GM23338 (cell line): ENCODE results near the gene C14orf93.

Source experiments
- EZH2 ChIP-seq: fragments of 200-600 bp; sonication (generic); IDR thresholded peaks from one replicate; pipeline ENCODE4 v1.8.0; 2017; ENCODE audit warnings: antibody characterized with exemption, mild to moderate bottlenecking, low read depth; ENCODE audit not compliant: unreplicated experiment
- JUNB ChIP-seq: IDR thresholded peaks from one replicate; pipeline ENCODE4 v1.6.1; 2016; ENCODE audit warnings: antibody characterized with exemption; ENCODE audit not compliant: unreplicated experiment
- POLR2AphosphoS5 ChIP-seq: IDR thresholded peaks from 2 replicates; pipeline ENCODE4 v1.6.1; 2016; ENCODE audit warnings: antibody characterized with exemption, low read depth
- TF ChIP-seq, protein P1 (sequence below), 2 experiments: fragments of 200-600 bp in 1 of 2; sonication (generic) in 1 of 2; conservative IDR thresholded peaks; 2 replicates each; pipeline versions ENCODE4 v1.5.1 to v1.6.1; 2016 to 2017; ENCODE audit warnings: antibody characterized with exemption in 2 of 2, low read depth in 2 of 2, mild to moderate bottlenecking in 2 of 2, moderate library complexity in 1 of 2

- TF ChIP-seq JUNB (no peak), EZH2 (no peak), POLR2AphosphoS5 (peak; percentile 76)
- TF ChIP-seq, protein P1, sequence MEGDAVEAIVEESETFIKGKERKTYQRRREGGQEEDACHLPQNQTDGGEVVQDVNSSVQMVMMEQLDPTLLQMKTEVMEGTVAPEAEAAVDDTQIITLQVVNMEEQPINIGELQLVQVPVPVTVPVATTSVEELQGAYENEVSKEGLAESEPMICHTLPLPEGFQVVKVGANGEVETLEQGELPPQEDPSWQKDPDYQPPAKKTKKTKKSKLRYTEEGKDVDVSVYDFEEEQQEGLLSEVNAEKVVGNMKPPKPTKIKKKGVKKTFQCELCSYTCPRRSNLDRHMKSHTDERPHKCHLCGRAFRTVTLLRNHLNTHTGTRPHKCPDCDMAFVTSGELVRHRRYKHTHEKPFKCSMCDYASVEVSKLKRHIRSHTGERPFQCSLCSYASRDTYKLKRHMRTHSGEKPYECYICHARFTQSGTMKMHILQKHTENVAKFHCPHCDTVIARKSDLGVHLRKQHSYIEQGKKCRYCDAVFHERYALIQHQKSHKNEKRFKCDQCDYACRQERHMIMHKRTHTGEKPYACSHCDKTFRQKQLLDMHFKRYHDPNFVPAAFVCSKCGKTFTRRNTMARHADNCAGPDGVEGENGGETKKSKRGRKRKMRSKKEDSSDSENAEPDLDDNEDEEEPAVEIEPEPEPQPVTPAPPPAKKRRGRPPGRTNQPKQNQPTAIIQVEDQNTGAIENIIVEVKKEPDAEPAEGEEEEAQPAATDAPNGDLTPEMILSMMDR (conservative IDR thresholded peaks at IDR 0.05; ENCODE audit: low read depth in 2 of 2): no peak
These were observed 24.8 kb upstream of the C14orf93 start, which contains the start of gene PSMB5 for GRCh38 chr14:23034498-23035302.
